Fibroblast of pulmonary artery (primary cell): Measurements from ENCODE around the gene DUT.

Source experiments
- DNase-seq: peaks from one replicate; pipeline ENCODE4 v3.0.0-alpha.2; 2010; ENCODE audit warnings: low read depth
- H3K4me3 ChIP-seq: replicated peaks from 2 replicates; pipeline ENCODE4 v1.5.1; 2011; ENCODE audit warnings: low read depth, mild to moderate bottlenecking, control low read depth, low read length, moderate library complexity
- TF ChIP-seq, protein P1 (sequence below): IDR thresholded peaks from 2 replicates; pipeline ENCODE4 v1.5.1; 2011; ENCODE audit warnings: mild to moderate bottlenecking, control low read depth, low read length, inconsistent platforms; ENCODE audit errors: missing control alignments

The DUT gene

GRCh38 chr15:48330855-48331795, at the start of gene DUT:
Gene DUT, plus strand, starts transcription at chr15:48331429. Its CDS starts 87 bp downstream, at chr15:48331516.
- TF ChIP-seq, protein P1, sequence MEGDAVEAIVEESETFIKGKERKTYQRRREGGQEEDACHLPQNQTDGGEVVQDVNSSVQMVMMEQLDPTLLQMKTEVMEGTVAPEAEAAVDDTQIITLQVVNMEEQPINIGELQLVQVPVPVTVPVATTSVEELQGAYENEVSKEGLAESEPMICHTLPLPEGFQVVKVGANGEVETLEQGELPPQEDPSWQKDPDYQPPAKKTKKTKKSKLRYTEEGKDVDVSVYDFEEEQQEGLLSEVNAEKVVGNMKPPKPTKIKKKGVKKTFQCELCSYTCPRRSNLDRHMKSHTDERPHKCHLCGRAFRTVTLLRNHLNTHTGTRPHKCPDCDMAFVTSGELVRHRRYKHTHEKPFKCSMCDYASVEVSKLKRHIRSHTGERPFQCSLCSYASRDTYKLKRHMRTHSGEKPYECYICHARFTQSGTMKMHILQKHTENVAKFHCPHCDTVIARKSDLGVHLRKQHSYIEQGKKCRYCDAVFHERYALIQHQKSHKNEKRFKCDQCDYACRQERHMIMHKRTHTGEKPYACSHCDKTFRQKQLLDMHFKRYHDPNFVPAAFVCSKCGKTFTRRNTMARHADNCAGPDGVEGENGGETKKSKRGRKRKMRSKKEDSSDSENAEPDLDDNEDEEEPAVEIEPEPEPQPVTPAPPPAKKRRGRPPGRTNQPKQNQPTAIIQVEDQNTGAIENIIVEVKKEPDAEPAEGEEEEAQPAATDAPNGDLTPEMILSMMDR, result no peak
- DNase-seq, result peak; percentile 83
- H3K4me3 ChIP-seq, result peak within 1 kb of the TSS; percentile 74

- no peak overlapping the region for H3K4me3 ChIP-seq
- TF ChIP-seq, protein P1, result no peak
- no peak for DNase-seq
Observed at GRCh38 chr15:48281674-48282073, 49.6 kb upstream of the DUT start.

GRCh38 chr15:48282216-48282615, 49.0 kb upstream of the DUT start:
- TF ChIP-seq, protein P1, result no peak
- DNase-seq, result peak; percentile 18
- H3K4me3 ChIP-seq, result no peak overlapping the region

GRCh38 chr15:48283396-48284145, 47.7 kb upstream of the DUT start:
- H3K4me3 ChIP-seq, result no peak overlapping the region
- peak; percentile 3 for DNase-seq
- TF ChIP-seq, protein P1, result no peak

- peak overlapping the region; percentile 43 for H3K4me3 ChIP-seq
- TF ChIP-seq, protein P1, result peak; percentile 69
- DNase-seq, result peak; percentile 88
Observed at GRCh38 chr15:48285329-48286214, 45.7 kb upstream of the DUT start.

GRCh38 chr15:48289628-48290027, 41.6 kb upstream of the DUT start:
- no peak for DNase-seq
- TF ChIP-seq, protein P1, result no peak
- H3K4me3 ChIP-seq, result no peak overlapping the region
